Amniotic epithelial cell (primary cell): Measurements from ENCODE around the gene PLOD1.
"Not testable (repeated sequence)": the region's sequence is repeated elsewhere in the genome, so short reads cannot be mapped to it uniquely, and the experiment has no call there.

Source experiments
- DNase-seq: peaks from one replicate; pipeline ENCODE4 v3.0.0-alpha.2; 2010; ENCODE audit warnings: low read depth

The PLOD1 gene

GRCh38 chr1:12006167-12006921 lies 71.8 kb downstream of the PLOD1 start:
- no peak for DNase-seq

GRCh38 chr1:12007204-12007603 lies 72.7 kb downstream of the PLOD1 start:
- no peak for DNase-seq

GRCh38 chr1:12008355-12008754 lies 73.8 kb downstream of the PLOD1 start:
- not testable (repeated sequence) for DNase-seq

- DNase-seq, result no peak
Measured at GRCh38 chr1:12009318-12009947, 74.9 kb downstream of the PLOD1 start.

- peak; percentile 86 for DNase-seq
Measured at GRCh38 chr1:12010746-12011570, 76.4 kb downstream of the PLOD1 start.

- no peak for DNase-seq
Measured at GRCh38 chr1:12011998-12012397, 77.5 kb downstream of the PLOD1 start.

- no peak for DNase-seq
Measured at GRCh38 chr1:12012560-12013316, 78.2 kb downstream of the PLOD1 start.

- DNase-seq, result peak; percentile 78
Measured at GRCh38 chr1:12014141-12014991, 79.8 kb downstream of the PLOD1 start.

- peak; percentile 63 for DNase-seq
Measured at GRCh38 chr1:12015001-12015491, 80.5 kb downstream of the PLOD1 start.

GRCh38 chr1:12015499-12015898 lies 81.0 kb downstream of the PLOD1 start:
- DNase-seq, result no peak

GRCh38 chr1:12016182-12016581 lies 81.7 kb downstream of the PLOD1 start:
- DNase-seq, result no peak

GRCh38 chr1:12019858-12020509 lies 85.5 kb downstream of the PLOD1 start:
- no peak for DNase-seq

GRCh38 chr1:12021616-12022015 lies 87.1 kb downstream of the PLOD1 start:
- no peak for DNase-seq

GRCh38 chr1:12022036-12022435 lies 87.5 kb downstream of the PLOD1 start:
- DNase-seq, result no peak
